HepG2 (cell line): Measurements from ENCODE around the gene CD1B. TPM values are rescaled to one million over a fixed set of nuclear protein-coding genes. Genes with fewer than 3 reads are reported as not detected.

Experiments used
- ATAC-seq: fragments of 200-7000 bp; cut with Tn5 transposase; 3 replicates; pipeline ENCODE4 v1.9.1; 2020; ENCODE audit warnings: mild to moderate bottlenecking, moderate library complexity
- BruUV-seq: library from RNA; stranded (reverse); fragments of 400-500 nt; replicated peaks from 2 replicates; lab custom pipeline; 2021; lab: Mats Ljungman, UMichigan
- CTCF ChIA-PET: fragments of 300-600 bp; formaldehyde crosslinking; extraction: SDS; loops from one replicate; lab custom pipeline; 2021; ENCODE audit warnings: low total read pairs, inconsistent platforms, low intra/inter-chr PET ratio; lab: Yijun Ruan, JAX
- POLR2A ChIA-PET: fragments of 350-600 bp; sonication (Branson Sonifier 250); formaldehyde crosslinking; loops from one replicate; lab custom pipeline; 2020; ENCODE audit warnings: antibody characterized with exemption, inconsistent platforms; lab: Yijun Ruan, JAX
- DNase-seq: peaks from one replicate; pipeline ENCODE4 v3.0.0-alpha.2; 2015; ENCODE audit warnings: low spot score
- FAIRE-seq: peaks from 3 replicates; lab custom pipeline; 2011; peaks lifted over from hg19 to GRCh38; lab: Jason Lieb, UNC
- H2AFZ ChIP-seq: one replicate; pipeline ENCODE4 v1.6.1; 2011; ENCODE audit warnings: low read length, inconsistent platforms
- H3K27ac ChIP-seq: fragments of 300-600 bp; 3 replicates; pipeline ENCODE4 v1.8.0; 2011; ENCODE audit warnings: mixed run types, mild to moderate bottlenecking, mixed read lengths, low read length, inconsistent platforms; ENCODE audit not compliant: insufficient read depth; ENCODE audit errors: extremely low read length
- H3K27me3 ChIP-seq, 2 experiments: fragments of 200-600 bp in 1 of 2; 2 replicates in 1 of 2; 3 replicates in 1 of 2; pipeline versions ENCODE4 v1.6.0 to v1.8.0; 2011; ENCODE audit warnings: low read length in 2 of 2, mild to moderate bottlenecking in 2 of 2, moderate library complexity in 2 of 2, inconsistent platforms in 1 of 2; ENCODE audit not compliant: insufficient read depth in 2 of 2, control insufficient read depth in 1 of 2
- H3K36me3 ChIP-seq, 2 experiments: fragments of 200-600 bp in 1 of 2; replicated peaks in 1 of 2; 2 replicates in 1 of 2; 3 replicates in 1 of 2; pipeline versions ENCODE4 v1.5.1 to v1.8.0; 2011; ENCODE audit warnings: low read length in 2 of 2, inconsistent platforms in 1 of 2; ENCODE audit not compliant: insufficient read depth in 2 of 2, control insufficient read depth in 1 of 2
- H3K4me1 ChIP-seq: 2 replicates; pipeline ENCODE4 v1.5.1; 2012; ENCODE audit warnings: low read length, inconsistent platforms; ENCODE audit not compliant: insufficient read depth
- H3K4me2 ChIP-seq: 2 replicates; pipeline ENCODE4 v1.6.0; 2011; ENCODE audit warnings: low read depth, low read length, inconsistent platforms
- H3K4me3 ChIP-seq, 3 experiments: fragments of 200-600 bp in 1 of 3; sonication (generic), shearing (Covaris generic) in 1 of 3; replicated peaks in 1 of 3; 2 replicates each; pipeline ENCODE4 v1.5.1; 2011 to 2016; ENCODE audit warnings: low read length in 3 of 3, inconsistent platforms in 2 of 3, low read depth in 2 of 3, mild to moderate bottlenecking in 2 of 3, control low read depth in 1 of 3, mixed read lengths in 1 of 3; ENCODE audit not compliant: insufficient read depth in 1 of 3
- H3K79me2 ChIP-seq: one replicate; pipeline ENCODE4 v1.6.1; 2011; ENCODE audit warnings: low read length, inconsistent platforms; ENCODE audit not compliant: insufficient read depth
- H3K9ac ChIP-seq: 2 replicates; pipeline ENCODE4 v1.6.0; 2011; ENCODE audit warnings: mild to moderate bottlenecking, low read depth, low read length, inconsistent platforms; ENCODE audit not compliant: insufficient read depth
- H3K9me3 ChIP-seq: 2 replicates; pipeline ENCODE4 v1.5.1; 2012; ENCODE audit warnings: mild to moderate bottlenecking, low read length
- H4K20me1 ChIP-seq: 2 replicates; pipeline ENCODE4 v1.6.0; 2011; ENCODE audit warnings: inconsistent platforms, mild to moderate bottlenecking, low read length, moderate library complexity; ENCODE audit not compliant: insufficient read depth
- ARNTL ChIP-seq: sonication (generic); formaldehyde crosslinking; IDR thresholded peaks from 2 replicates; pipeline ENCODE4 v1.4.0; 2020; ENCODE audit warnings: mild to moderate bottlenecking, missing genetic modification reagents
- EP300 ChIP-seq, 3 experiments: sonication (generic) in 1 of 3; formaldehyde crosslinking in 1 of 3; IDR thresholded peaks; 2 replicates each; pipeline versions ENCODE4 v1.5.1 to v1.6.1; 2011 to 2020; ENCODE audit warnings: low read depth in 2 of 3, low read length in 2 of 3, borderline replicate concordance in 1 of 3, improper control_type of control experiment in 1 of 3, mild to moderate bottlenecking in 1 of 3, missing genetic modification reagents in 1 of 3, moderate library complexity in 1 of 3
- KLF6 ChIP-seq: IDR thresholded peaks from 2 replicates; pipeline ENCODE4 v1.8.0; 2016; ENCODE audit warnings: missing biosample characterization, missing genetic modification reagents
- MAFK ChIP-seq, 2 experiments: IDR thresholded peaks in 1 of 2; conservative IDR thresholded peaks in 1 of 2; 2 replicates each; pipeline ENCODE4 v1.6.1; 2011; ENCODE audit warnings: improper control_type of control experiment in 2 of 2, low read length in 2 of 2
- RXRA ChIP-seq: sonication (generic); formaldehyde crosslinking; IDR thresholded peaks from 2 replicates; pipeline ENCODE4 v1.5.1; 2020; ENCODE audit warnings: missing genetic modification reagents
- SETDB1 ChIP-seq: sonication (generic); formaldehyde crosslinking; IDR thresholded peaks from 2 replicates; pipeline ENCODE4 v1.5.1; 2020; ENCODE audit warnings: missing genetic modification reagents, mild to moderate bottlenecking, borderline replicate concordance
- SNAPC2 ChIP-seq: sonication (generic); formaldehyde crosslinking; IDR thresholded peaks from 2 replicates; pipeline ENCODE4 v1.8.1; 2022; ENCODE audit warnings: mild to moderate bottlenecking, missing genetic modification reagents
- TFDP1 ChIP-seq: IDR thresholded peaks from 2 replicates; pipeline ENCODE4 v1.6.1; 2016; ENCODE audit warnings: missing compliant biosample characterization, missing genetic modification reagents, borderline replicate concordance
- ZFP90 ChIP-seq: sonication (generic); formaldehyde crosslinking; IDR thresholded peaks from 2 replicates; pipeline ENCODE4 v1.8.0; 2022; ENCODE audit warnings: missing genetic modification reagents, mild to moderate bottlenecking, inconsistent platforms, borderline replicate concordance
- ZNF296 ChIP-seq: sonication (generic); formaldehyde crosslinking; conservative IDR thresholded peaks from 2 replicates; pipeline ENCODE4 v1.5.0; 2020; ENCODE audit warnings: mild to moderate bottlenecking, missing genetic modification reagents
- ZNF646 ChIP-seq: sonication (generic); formaldehyde crosslinking; IDR thresholded peaks from 2 replicates; pipeline ENCODE4 v1.9.0; 2021; ENCODE audit warnings: mild to moderate bottlenecking, missing genetic modification reagents
- WGBS: methylation state at CpG from one replicate; pipeline ENCODE4 v1.1.6; 2017; ENCODE audit warnings: low lambda C conversion rate; 5-methylcytosine and 5-hydroxymethylcytosine counted together
- in situ Hi-C: cut with HindIII; loops from 2 replicates; pipeline ENCODE4 v1.10.0; 2017; ENCODE audit warnings: low pct_unique_long_range_greater_than_20kb; ENCODE audit not compliant: extremely low pct_ligation_motif_present
- intact Hi-C: fragments of 100-400 bp; cut with micrococcal nuclease; formaldehyde crosslinking; loops from one replicate; pipeline ENCODE4 v1.10.0; 2022; ENCODE audit not compliant: unreplicated experiment
- polyA plus RNA-seq, 8 experiments: library from polyadenylated mRNA; depleted of rRNA in 3 of 8; stranded (reverse) in 7 of 8; unstranded in 1 of 8; fragments of >200 nt; fragmentation: Illumina TruSeq in 4 of 8; extraction: Trizol in 4 of 8; gene quantifications; 2 replicates each; pipeline versions ENCODE4 v1.2.1 to v1.2.3, GENCODE V29; 2011 to 2016; ENCODE audit warnings: low read depth in 4 of 8, missing spikeins in 1 of 8, mixed read lengths in 1 of 8; ENCODE audit not compliant: insufficient read depth in 1 of 8
- total RNA-seq, 5 experiments: library from RNA; depleted of rRNA; stranded (reverse); fragments of >200 nt; fragmentation: Illumina TruSeq; extraction: Trizol; gene quantifications; 2 replicates each; pipeline ENCODE4 v1.2.3, GENCODE V29; 2016; ENCODE audit warnings: low read depth in 1 of 5
- TF ChIP-seq, protein P1 (sequence below): sonication (generic); formaldehyde crosslinking; IDR thresholded peaks from 2 replicates; pipeline ENCODE4 v1.4.0; 2020; ENCODE audit warnings: missing genetic modification reagents
- TF ChIP-seq, protein P2 (sequence below): sonication (generic); formaldehyde crosslinking; IDR thresholded peaks from 2 replicates; pipeline ENCODE4 v1.8.1; 2023; ENCODE audit warnings: missing genetic modification reagents, inconsistent platforms, borderline replicate concordance

Gene CD1B
- total and polyA plus RNA-seq, 2 of the 13 experiments (the other 11 are each of a cell fraction or from before 2014, with no cell fraction given), result not detected

DNA sequence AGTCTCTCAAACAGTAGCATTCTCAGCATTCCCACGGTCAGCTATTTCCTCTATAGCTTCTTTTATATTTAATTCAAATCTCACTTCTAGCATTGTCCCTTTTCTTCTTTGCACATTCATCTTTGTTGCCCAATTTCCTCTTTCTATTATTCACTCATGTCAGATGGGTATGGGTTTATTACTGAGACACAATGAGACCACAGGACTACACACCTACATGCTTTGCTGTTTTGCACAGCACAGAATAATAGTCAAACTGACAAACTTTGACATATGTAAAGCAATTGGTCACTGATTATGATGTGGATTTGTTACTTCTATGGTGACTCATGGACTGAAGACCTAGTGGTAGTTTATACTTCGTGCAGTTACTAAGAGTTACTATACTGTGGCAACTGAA is 47.4 kb downstream of the CD1B start:
- Histone ChIP-seq H3K9ac (no peak overlapping the region), H3K27me3 (no peaks in the 10 kb centered on the region), H3K36me3 (no peaks in the 10 kb centered on the region), H4K20me1 (no peaks in the 10 kb centered on the region), H3K4me2 (no peak overlapping the region), H3K4me3 (no peak overlapping the region), H3K4me1 (no peaks in the 10 kb centered on the region), H3K79me2 (no peaks in the 10 kb centered on the region), H3K27ac (no peak overlapping the region), H2AFZ (no peak overlapping the region), H3K9me3 (peaks cover 48% of the 10 kb centered on the region)
- FAIRE-seq, result no peak
- intact Hi-C loops, result no loop called here
- TF ChIP-seq KLF6 (CRISPR knock-in tag), result no peak
- TF ChIP-seq, protein P1, sequence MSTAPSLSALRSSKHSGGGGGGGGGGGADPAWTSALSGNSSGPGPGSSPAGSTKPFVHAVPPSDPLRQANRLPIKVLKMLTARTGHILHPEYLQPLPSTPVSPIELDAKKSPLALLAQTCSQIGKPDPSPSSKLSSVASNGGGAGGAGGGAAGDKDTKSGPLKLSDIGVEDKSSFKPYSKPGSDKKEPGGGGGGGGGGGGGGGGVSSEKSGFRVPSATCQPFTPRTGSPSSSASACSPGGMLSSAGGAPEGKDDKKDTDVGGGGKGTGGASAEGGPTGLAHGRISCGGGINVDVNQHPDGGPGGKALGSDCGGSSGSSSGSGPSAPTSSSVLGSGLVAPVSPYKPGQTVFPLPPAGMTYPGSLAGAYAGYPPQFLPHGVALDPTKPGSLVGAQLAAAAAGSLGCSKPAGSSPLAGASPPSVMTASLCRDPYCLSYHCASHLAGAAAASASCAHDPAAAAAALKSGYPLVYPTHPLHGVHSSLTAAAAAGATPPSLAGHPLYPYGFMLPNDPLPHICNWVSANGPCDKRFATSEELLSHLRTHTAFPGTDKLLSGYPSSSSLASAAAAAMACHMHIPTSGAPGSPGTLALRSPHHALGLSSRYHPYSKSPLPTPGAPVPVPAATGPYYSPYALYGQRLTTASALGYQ (CRISPR knock-in tag), result no peak
- TF ChIP-seq SNAPC2, result no peak
- TF ChIP-seq EP300 (IDR thresholded peaks at IDR 0.05; ENCODE audit: low read depth in 2 of 2, low read length in 2 of 2), result no peak
- TF ChIP-seq EP300 (CRISPR knock-in tag; IDR thresholded peaks at IDR 0.05; ENCODE audit: borderline replicate concordance), result no peak
- no peak for TF ChIP-seq SETDB1 (CRISPR knock-in tag)
- TF ChIP-seq ZNF646, result no peak
- no peak for TF ChIP-seq MAFK (conservative IDR thresholded peaks at IDR 0.05 in 1 of 2, IDR thresholded peaks at IDR 0.05 in 1 of 2; ENCODE audit: low read length in 2 of 2)
- TF ChIP-seq ARNTL (CRISPR knock-in tag), result no peak
- TF ChIP-seq ZFP90, result no peak
- no peak for TF ChIP-seq TFDP1 (CRISPR knock-in tag)
- no peak for TF ChIP-seq ZNF296 (CRISPR knock-in tag)
- TF ChIP-seq RXRA (CRISPR knock-in tag), result no peak
- TF ChIP-seq, protein P2, sequence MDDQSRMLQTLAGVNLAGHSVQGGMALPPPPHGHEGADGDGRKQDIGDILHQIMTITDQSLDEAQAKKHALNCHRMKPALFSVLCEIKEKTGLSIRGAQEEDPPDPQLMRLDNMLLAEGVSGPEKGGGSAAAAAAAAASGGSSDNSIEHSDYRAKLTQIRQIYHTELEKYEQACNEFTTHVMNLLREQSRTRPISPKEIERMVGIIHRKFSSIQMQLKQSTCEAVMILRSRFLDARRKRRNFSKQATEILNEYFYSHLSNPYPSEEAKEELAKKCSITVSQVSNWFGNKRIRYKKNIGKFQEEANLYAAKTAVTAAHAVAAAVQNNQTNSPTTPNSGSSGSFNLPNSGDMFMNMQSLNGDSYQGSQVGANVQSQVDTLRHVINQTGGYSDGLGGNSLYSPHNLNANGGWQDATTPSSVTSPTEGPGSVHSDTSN (CRISPR knock-in tag), result no peak
- POLR2A ChIA-PET, result no interaction called here
- in situ Hi-C loops, result no loop called here
- BruUV-seq, result no TSS peak
- CTCF ChIA-PET, result no interaction called here
- 0% methylated on average over 2 of the region's 2 CpGs for WGBS
- no peak for DNase-seq
- ATAC-seq, result no peak
